Measurements from ENCODE around the gene BCAS3.

BCAS3 gene

GRCh38 chr17:61393550-61393903 lies 715.9 kb downstream of the BCAS3 start:
- DNase-seq, result no peak

GRCh38 chr17:61393904-61394629 lies 716.4 kb downstream of the BCAS3 start:
- no peak for DNase-seq

- DNase-seq, result no peak
Observed at GRCh38 chr17:61394630-61395408, 717.2 kb downstream of the BCAS3 start.

- DNase-seq, result no peak
Observed at GRCh38 chr17:61395409-61395982, 717.8 kb downstream of the BCAS3 start.

- DNase-seq, result no peak
Observed at GRCh38 chr17:61395983-61396585, 718.4 kb downstream of the BCAS3 start.

- DNase-seq, result no peak
Observed at GRCh38 chr17:61396586-61397085, 719.0 kb downstream of the BCAS3 start.

DNA sequence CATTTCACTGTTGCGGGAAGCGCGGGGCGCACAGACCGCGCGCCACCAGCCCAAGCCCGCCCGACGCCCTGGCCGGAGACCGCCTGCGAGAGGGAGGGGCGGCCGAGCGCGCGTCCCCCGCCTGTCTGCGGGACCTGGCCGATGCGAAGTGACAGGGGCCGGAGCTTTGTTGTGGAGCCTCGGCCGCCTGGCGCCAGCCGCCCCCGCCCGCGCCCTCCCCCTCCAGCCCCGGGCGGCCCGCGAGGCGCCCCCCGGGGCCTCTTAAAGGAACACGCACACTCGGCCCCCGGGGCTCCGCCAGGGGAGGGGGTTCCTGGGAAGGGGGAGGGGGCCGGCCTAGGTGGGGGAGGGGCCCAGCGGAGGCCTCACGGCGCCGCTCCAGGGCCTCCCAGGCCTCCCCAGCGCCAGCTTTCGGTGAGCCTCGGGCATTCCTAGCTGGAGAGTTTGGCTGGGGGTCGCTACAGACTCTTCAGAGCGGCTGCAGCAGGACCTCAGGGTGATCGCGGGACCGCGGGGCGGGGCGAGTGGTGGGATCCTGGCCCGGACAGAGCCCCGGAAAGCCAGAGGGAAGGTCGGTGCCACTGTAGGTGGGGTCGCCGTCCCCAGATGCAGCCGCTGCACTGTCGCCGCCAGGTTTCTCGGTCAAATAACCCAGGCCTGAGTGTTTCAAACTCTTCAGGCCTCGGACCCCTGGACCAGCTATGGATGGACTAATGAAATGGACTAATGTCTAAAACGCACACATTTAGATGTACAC lies 719.6 kb downstream of the BCAS3 start:
- DNase-seq, result no peak

GRCh38 chr17:61398721-61399130 lies 721.1 kb downstream of the BCAS3 start:
- no peak for DNase-seq

GRCh38 chr17:61399131-61400065 lies 721.7 kb downstream of the BCAS3 start, which contains the start of gene TBX2:
Gene TBX2 (plus strand): TSS chr17:61399843. CDS start chr17:61400177, 334 bp downstream.
- no peak for DNase-seq

GRCh38 chr17:61400066-61400716 lies 722.5 kb downstream of the BCAS3 start:
- no peak for DNase-seq

DNA sequence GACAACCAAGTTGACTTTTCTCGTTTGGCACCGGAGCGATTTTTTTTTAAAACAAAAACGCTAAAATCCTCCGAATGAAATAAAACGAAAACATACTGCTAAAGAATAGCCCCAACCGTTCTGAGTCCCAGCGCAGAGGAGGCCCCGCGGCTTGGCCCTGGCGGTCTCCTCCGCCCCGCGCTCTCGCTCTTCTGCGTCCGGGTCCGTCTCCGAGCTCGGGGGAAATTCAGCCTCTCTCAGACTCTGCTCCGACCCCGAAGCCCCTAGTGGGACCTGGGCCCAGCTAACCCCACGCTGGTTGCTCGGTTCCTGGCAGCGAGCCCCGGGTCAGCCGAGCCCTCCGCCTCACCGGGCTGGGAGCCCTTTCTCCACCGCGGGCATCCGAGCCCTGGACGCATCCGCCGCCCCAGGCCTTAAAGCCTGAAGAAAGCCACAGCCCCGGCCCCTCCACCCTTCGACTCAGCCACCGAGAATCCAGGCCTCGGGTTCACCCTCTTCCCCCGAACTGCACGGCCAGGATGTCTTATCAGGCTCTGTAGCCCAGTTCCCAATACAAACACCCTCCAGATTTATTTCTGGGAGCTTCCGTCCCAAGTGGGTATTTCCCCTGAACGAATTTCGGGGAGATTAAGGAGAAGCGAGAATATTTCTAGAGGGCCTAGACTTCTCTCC lies 723.2 kb downstream of the BCAS3 start:
- DNase-seq, result no peak

GRCh38 chr17:61401389-61402072 lies 723.9 kb downstream of the BCAS3 start:
- no peak for DNase-seq

- no peak for DNase-seq
Observed at GRCh38 chr17:61402073-61402541, 724.5 kb downstream of the BCAS3 start.

DNA sequence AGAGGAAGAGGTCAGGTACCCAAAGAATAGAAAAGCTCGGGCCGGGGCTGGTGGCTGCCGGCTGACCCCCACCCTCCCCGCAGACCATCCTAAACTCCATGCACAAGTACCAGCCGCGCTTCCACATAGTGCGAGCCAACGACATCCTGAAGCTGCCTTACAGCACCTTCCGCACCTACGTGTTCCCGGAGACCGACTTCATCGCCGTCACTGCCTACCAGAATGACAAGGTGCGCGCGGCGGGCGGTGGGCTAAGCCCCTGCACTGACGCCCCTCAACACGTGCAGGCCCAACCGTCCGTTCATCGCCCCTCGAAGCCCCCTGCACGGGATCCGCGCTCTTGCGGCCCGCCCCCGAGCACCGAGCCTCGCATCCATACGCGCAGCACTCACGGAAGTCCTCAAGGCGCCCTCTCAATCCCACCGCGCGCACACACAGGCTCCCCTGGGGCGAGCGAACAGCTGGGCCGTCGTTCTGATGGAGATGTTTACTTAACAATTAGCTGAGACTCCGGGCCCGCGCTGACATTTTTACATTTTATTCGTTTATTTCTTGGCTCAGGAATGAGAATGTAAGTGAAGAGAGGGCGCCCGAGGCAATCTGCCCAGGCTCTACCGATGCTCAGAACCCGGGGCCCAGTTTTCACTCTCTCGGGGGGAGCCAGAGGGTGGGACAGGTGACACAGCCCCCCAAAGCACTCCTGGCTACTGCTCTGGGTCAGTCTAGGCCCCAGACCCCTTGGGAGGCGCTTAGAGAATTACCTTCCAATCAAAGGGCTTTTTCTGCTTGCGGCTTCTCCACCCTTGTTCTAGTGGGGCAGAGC lies 725.5 kb downstream of the BCAS3 start:
- no peak for DNase-seq

- no peak for DNase-seq
Observed at GRCh38 chr17:61403801-61404662, 726.4 kb downstream of the BCAS3 start.

DNA sequence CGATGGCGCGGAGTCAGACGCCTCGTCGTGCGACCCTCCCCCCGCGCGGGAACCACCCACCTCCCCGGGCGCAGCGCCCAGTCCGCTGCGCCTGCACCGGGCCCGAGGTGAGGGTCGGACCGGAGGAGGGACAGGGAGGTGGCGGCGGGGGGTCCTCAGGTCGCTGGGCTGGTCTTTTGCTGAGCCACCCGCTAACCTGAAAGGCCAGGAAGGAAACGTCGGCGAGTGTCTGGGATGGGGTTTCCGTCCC lies 726.9 kb downstream of the BCAS3 start:
- DNase-seq, result no peak

DNA sequence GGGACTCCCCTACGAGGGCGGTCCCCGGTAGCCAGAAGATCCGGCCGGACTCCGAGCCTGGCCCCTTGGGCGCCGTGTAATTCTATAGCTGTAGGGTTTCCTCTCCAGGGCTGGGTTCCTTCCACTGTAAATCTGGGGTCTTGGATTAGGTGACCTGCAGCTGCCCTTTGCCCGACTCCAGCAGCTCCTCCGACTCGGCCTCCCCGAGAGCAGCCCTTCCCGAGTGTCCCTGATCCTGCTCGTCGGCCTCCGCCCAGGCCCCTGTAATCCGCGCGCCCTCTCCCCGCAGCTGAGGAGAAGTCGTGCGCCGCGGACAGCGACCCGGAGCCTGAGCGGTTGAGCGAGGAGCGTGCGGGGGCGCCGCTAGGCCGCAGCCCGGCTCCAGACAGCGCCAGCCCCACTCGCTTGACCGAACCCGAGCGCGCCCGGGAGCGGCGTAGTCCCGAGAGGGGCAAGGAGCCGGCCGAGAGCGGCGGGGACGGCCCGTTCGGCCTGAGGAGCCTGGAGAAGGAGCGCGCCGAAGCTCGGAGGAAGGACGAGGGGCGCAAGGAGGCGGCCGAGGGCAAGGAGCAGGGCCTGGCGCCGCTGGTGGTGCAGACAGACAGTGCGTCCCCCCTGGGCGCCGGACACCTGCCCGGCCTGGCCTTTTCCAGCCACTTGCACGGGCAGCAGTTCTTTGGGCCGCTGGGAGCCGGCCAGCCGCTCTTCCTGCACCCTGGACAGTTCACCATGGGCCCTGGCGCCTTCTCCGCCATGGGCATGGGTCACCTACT lies 727.4 kb downstream of the BCAS3 start:
- DNase-seq, result no peak

Measured in CD4-positive, alpha-beta T cell treated with Interleukin-1 beta for 1 hour (primary cell).